H1 (cell line): ENCODE results near the gene RAPGEF1. TPM values are rescaled to one million over a fixed set of nuclear protein-coding genes. Genes with fewer than 3 reads are reported as not detected.

Experiments used
- CTCF ChIA-PET: fragments of 300-600 bp; sonication (Branson Sonifier 250); formaldehyde crosslinking; loops from one replicate; lab custom pipeline; 2021; ENCODE audit not compliant: partially characterized antibody; lab: Charles Lee
- POLR2A ChIA-PET: fragments of 300-600 bp; sonication (Branson Sonifier 250); formaldehyde crosslinking; loops from one replicate; lab custom pipeline; 2021; ENCODE audit warnings: inconsistent platforms; ENCODE audit not compliant: partially characterized antibody; lab: Charles Lee
- DNase-seq, 2 experiments: peaks; one replicate each; pipeline versions ENCODE4 v3.0.0 to v3.0.0-alpha.2; 2010 to 2022; ENCODE audit warnings: low spot score in 2 of 2, low read depth in 1 of 2, mixed read lengths in 1 of 2
- FAIRE-seq: peaks from 2 replicates; lab custom pipeline; 2011; peaks lifted over from hg19 to GRCh38; lab: Jason Lieb, UNC
- H2AFZ ChIP-seq: 2 replicates; pipeline ENCODE4 v1.8.1; 2012; ENCODE audit warnings: low read length, inconsistent platforms
- H2AK5ac ChIP-seq: 2 replicates; pipeline ENCODE4 v1.6.1; 2013; ENCODE audit warnings: low read depth, low read length
- H2BK120ac ChIP-seq: replicated peaks from 2 replicates; pipeline ENCODE3; 2013; ENCODE audit warnings: low read depth, low read length, inconsistent platforms
- H2BK12ac ChIP-seq: 2 replicates; pipeline ENCODE4 v1.6.1; 2013; ENCODE audit warnings: low read depth, low read length
- H2BK15ac ChIP-seq: 2 replicates; pipeline ENCODE4 v1.6.1; 2013; ENCODE audit warnings: low read length
- H2BK20ac ChIP-seq: 2 replicates; pipeline ENCODE4 v1.6.1; 2013; ENCODE audit warnings: low read length
- H2BK5ac ChIP-seq: 2 replicates; pipeline ENCODE4 v1.6.1; 2013; ENCODE audit warnings: low read depth, low read length
- H3K14ac ChIP-seq: 2 replicates; pipeline ENCODE4 v1.6.1; 2013; ENCODE audit warnings: inconsistent platforms; ENCODE audit not compliant: insufficient read length
- H3K18ac ChIP-seq: 2 replicates; pipeline ENCODE4 v1.6.1; 2013; ENCODE audit warnings: low read length; ENCODE audit errors: extremely low read depth
- H3K23ac ChIP-seq: 2 replicates; pipeline ENCODE4 v1.6.1; 2013; ENCODE audit warnings: inconsistent platforms; ENCODE audit not compliant: insufficient read length
- H3K23me2 ChIP-seq: 2 replicates; pipeline ENCODE4 v1.6.1; 2013; ENCODE audit warnings: low read depth, low read length
- H3K27ac ChIP-seq: 2 replicates; pipeline ENCODE4 v1.6.1; 2011; ENCODE audit warnings: low read depth, low read length, inconsistent platforms
- H3K27me3 ChIP-seq, 4 experiments: replicated peaks in 1 of 4; 1 replicate in 1 of 4; 2 replicates in 3 of 4; pipeline versions ENCODE4 v1.6.1 to v1.8.1; 2011 to 2013; ENCODE audit warnings: low read length in 3 of 4, mild to moderate bottlenecking in 3 of 4, inconsistent platforms in 2 of 4, mixed read lengths in 2 of 4, moderate library complexity in 1 of 4; ENCODE audit not compliant: control insufficient read depth in 3 of 4, insufficient read depth in 3 of 4; ENCODE audit errors: extremely low read depth in 1 of 4
- H3K36me3 ChIP-seq, 4 experiments: 2 replicates each; pipeline versions ENCODE4 v1.6.1 to v1.8.1; 2011 to 2013; ENCODE audit warnings: mild to moderate bottlenecking in 4 of 4, low read length in 3 of 4, moderate library complexity in 2 of 4, control low read depth in 1 of 4, inconsistent platforms in 1 of 4; ENCODE audit not compliant: insufficient read depth in 4 of 4, control insufficient read depth in 2 of 4
- H3K4ac ChIP-seq: replicated peaks from 2 replicates; pipeline ENCODE3; 2013; ENCODE audit warnings: low read length, low read depth, mixed read lengths, inconsistent platforms; ENCODE audit not compliant: insufficient read length
- H3K4me1 ChIP-seq, 4 experiments: replicated peaks in 1 of 4; 1 replicate in 1 of 4; 2 replicates in 3 of 4; pipeline versions ENCODE4 v1.6.1 to v1.8.1; 2011 to 2013; ENCODE audit warnings: low read length in 3 of 4, inconsistent platforms in 2 of 4, mixed read lengths in 1 of 4; ENCODE audit not compliant: insufficient read depth in 4 of 4, control insufficient read depth in 3 of 4
- H3K4me2 ChIP-seq, 2 experiments: 2 replicates each; pipeline versions ENCODE4 v1.6.1 to v1.8.1; 2011 to 2013; ENCODE audit warnings: low read depth in 2 of 2, low read length in 2 of 2, control low read depth in 1 of 2, inconsistent platforms in 1 of 2, mild to moderate bottlenecking in 1 of 2; ENCODE audit not compliant: insufficient read depth in 1 of 2
- H3K4me3 ChIP-seq, 4 experiments: fragments of 200-600, 300-600 bp in 1 of 4; sonication (generic), shearing (Covaris generic), sonication (Bioruptor Twin) in 1 of 4; 2 replicates each; pipeline versions ENCODE4 v1.5.1 to v1.8.1; 2011 to 2016; ENCODE audit warnings: low read length in 4 of 4, low read depth in 3 of 4, control low read depth in 2 of 4, inconsistent platforms in 2 of 4, mild to moderate bottlenecking in 2 of 4, mixed read lengths in 1 of 4, moderate library complexity in 1 of 4; ENCODE audit not compliant: insufficient read depth in 2 of 4; ENCODE audit errors: extremely low read depth in 1 of 4
- H3K56ac ChIP-seq: replicated peaks from 2 replicates; pipeline ENCODE3; 2013; ENCODE audit warnings: low read depth, mild to moderate bottlenecking, mixed read lengths, low read length, inconsistent platforms; ENCODE audit not compliant: insufficient read length
- H3K79me1 ChIP-seq: 2 replicates; pipeline ENCODE4 v1.6.1; 2013; ENCODE audit warnings: low read depth, low read length, control low read depth
- H3K79me2 ChIP-seq, 2 experiments: 2 replicates each; pipeline versions ENCODE4 v1.6.1 to v1.8.1; 2012 to 2013; ENCODE audit warnings: low read length in 2 of 2, mild to moderate bottlenecking in 2 of 2, inconsistent platforms in 1 of 2; ENCODE audit not compliant: insufficient read depth in 2 of 2, control insufficient read depth in 1 of 2
- H3K9ac ChIP-seq, 4 experiments: replicated peaks in 1 of 4; 1 replicate in 1 of 4; 2 replicates in 3 of 4; pipeline versions ENCODE4 v1.6.1 to v1.8.1; 2011 to 2013; ENCODE audit warnings: low read depth in 3 of 4, low read length in 3 of 4, control low read depth in 2 of 4, mild to moderate bottlenecking in 2 of 4, moderate library complexity in 2 of 4, inconsistent platforms in 1 of 4; ENCODE audit errors: extremely low read depth in 1 of 4
- H3K9me3 ChIP-seq, 2 experiments: 2 replicates each; pipeline versions ENCODE4 v1.6.1 to v1.8.1; 2012 to 2013; ENCODE audit warnings: mild to moderate bottlenecking in 2 of 2, moderate library complexity in 2 of 2, control low read depth in 1 of 2, inconsistent platforms in 1 of 2, low read depth in 1 of 2, low read length in 1 of 2, mixed read lengths in 1 of 2; ENCODE audit not compliant: insufficient read depth in 2 of 2
- H4K20me1 ChIP-seq, 2 experiments: replicated peaks in 1 of 2; 2 replicates each; pipeline versions ENCODE3 to v1.8.1; 2011 to 2013; ENCODE audit warnings: inconsistent platforms in 2 of 2, low read length in 2 of 2, mild to moderate bottlenecking in 1 of 2; ENCODE audit not compliant: insufficient read depth in 2 of 2, control insufficient read depth in 1 of 2
- H4K5ac ChIP-seq: 2 replicates; pipeline ENCODE4 v1.6.1; 2013; ENCODE audit warnings: low read length, low read depth, mixed read lengths, inconsistent platforms; ENCODE audit not compliant: insufficient read length
- H4K8ac ChIP-seq: 2 replicates; pipeline ENCODE4 v1.8.0; 2013; ENCODE audit warnings: mild to moderate bottlenecking, moderate library complexity, low read length, inconsistent platforms; ENCODE audit not compliant: insufficient read depth; ENCODE audit errors: extremely low read depth
- H4K91ac ChIP-seq: replicated peaks from 2 replicates; pipeline ENCODE3; 2013; ENCODE audit warnings: low read length, mixed read lengths, inconsistent platforms; ENCODE audit not compliant: insufficient read length
- ASH2L ChIP-seq: fragments of 200-600, 300-600 bp; sonication (generic); IDR thresholded peaks from one replicate; pipeline ENCODE4 v1.7.1; 2017; ENCODE audit warnings: low read length
- SIN3A ChIP-seq, 2 experiments: IDR thresholded peaks in 1 of 2; conservative IDR thresholded peaks in 1 of 2; 2 replicates each; pipeline ENCODE4 v1.6.1; 2011 to 2012; ENCODE audit warnings: low read length in 2 of 2, improper control_type of control experiment in 1 of 2, low read depth in 1 of 2, mild to moderate bottlenecking in 1 of 2
- SIRT6 ChIP-seq: IDR thresholded peaks from one replicate; pipeline ENCODE4 v1.7.1; 2012; ENCODE audit warnings: low read length, inconsistent platforms
- WGBS, 2 experiments: shearing (Covaris generic) in 1 of 2; methylation state at CpG; one replicate each; pipeline versions ENCODE4 v1.1.6 to v1.1.7; 2013 to 2015; ENCODE audit warnings: low lambda C conversion rate in 2 of 2, mixed read lengths in 2 of 2, inconsistent platforms in 1 of 2, low coverage in 1 of 2, missing lambda C conversion rate in 1 of 2; ENCODE audit not compliant: insufficient replicate concordance in 2 of 2, insufficient coverage in 1 of 2, insufficient read length in 1 of 2; ENCODE audit errors: extremely low coverage in 1 of 2, missing lambda C conversion rate in 1 of 2; 5-methylcytosine and 5-hydroxymethylcytosine counted together
- polyA plus RNA-seq, 7 experiments: library from polyadenylated mRNA; depleted of rRNA in 3 of 7; stranded (reverse) in 5 of 7; unstranded in 2 of 7; fragments of >200 nt in 5 of 7; fragments of 200-250 nt in 2 of 7; gene quantifications; 1 replicate in 5 of 7; 2 replicates in 1 of 7; 4 replicates in 1 of 7; pipeline versions ENCODE4 v1.2.1 to v1.2.3, GENCODE V29; 2011 to 2013; ENCODE audit warnings: missing spikeins in 2 of 7, mixed read lengths in 2 of 7
- total RNA-seq: library from RNA; stranded (reverse); fragmentation: NEBNext Ultra II Directional; extraction: Animal tissue kit (Norgen Biotek cat#: 25700); gene quantifications from 2 replicates; pipeline ENCODE4 v1.2.1, GENCODE V29; 2021
- TF ChIP-seq, protein P1 (sequence below), 3 experiments: IDR thresholded peaks; 1 replicate in 2 of 3; 2 replicates in 1 of 3; pipeline versions ENCODE4 v1.5.1 to v1.6.1; 2011; ENCODE audit warnings: low read length in 3 of 3, mild to moderate bottlenecking in 3 of 3, inconsistent platforms in 2 of 3, low read depth in 1 of 3, moderate library complexity in 1 of 3; ENCODE audit not compliant: insufficient read depth in 1 of 3; ENCODE audit errors: control extremely low read depth in 1 of 3

Gene RAPGEF1
- total and polyA plus RNA-seq, 2 of the 8 experiments (the other 6 are each of a cell fraction or from before 2014, with no cell fraction given): 29.7 to 78.9 TPM

DNA sequence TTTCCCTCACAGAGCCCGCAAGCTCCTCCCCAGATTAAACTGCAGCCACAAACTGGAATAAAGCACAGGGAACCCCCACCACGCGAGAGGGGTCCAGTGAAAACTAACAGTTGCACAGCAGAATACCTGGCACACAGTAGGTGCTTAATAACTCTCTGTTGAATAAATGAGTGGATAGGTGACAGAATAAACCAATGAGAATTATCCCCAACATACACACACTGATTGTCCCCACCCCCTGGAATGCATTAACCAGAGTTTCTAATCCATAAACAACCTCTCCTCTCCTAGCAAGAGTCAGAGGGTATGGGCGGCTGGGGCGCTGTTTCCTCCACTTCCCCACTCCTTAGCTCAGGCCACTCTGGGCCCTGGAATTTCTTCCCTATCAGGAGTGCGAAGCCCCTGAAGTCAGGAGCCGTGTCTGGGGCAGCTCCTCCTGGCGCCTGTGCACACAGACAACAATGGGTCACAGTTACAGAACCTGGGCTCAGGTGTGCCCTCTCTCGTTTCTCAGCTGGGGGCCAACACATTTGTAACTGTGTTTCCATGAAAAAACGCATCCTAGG is 27.6 kb downstream of the RAPGEF1 start:
- H2BK15ac ChIP-seq: no peak overlapping the region
- no peak overlapping the region for H2AFZ ChIP-seq
- peak overlapping the region; percentile 80; the same call in 1 of the 2 replicates for H2AK5ac ChIP-seq
- H4K5ac ChIP-seq: no peak overlapping the region
- no peak overlapping the region for H4K91ac ChIP-seq
- no peak overlapping the region for H3K27ac ChIP-seq
- H4K8ac ChIP-seq: no peak overlapping the region
- no peak overlapping the region for H3K9ac ChIP-seq
- no peaks in the 10 kb centered on the region for H3K9me3 ChIP-seq
- WGBS, 2 experiments: 85% methylated on average over 10 of the region's 10 CpGs; no CpG with 5 or more reads in 1 of the 2 experiments
- H3K27me3 ChIP-seq: no peaks in the 10 kb centered on the region; a peak in 1 of 7 replicates
- no peak overlapping the region for H3K4me2 ChIP-seq
- ChIA-PET CTCF (interaction anchor here (0.6 to 1.8 kb wide), 11 partner anchors 9 to 237 kb away, joined by 3 to 6 read pairs (median 3); no protein-coding TSS in a partner anchor), POLR2A (interaction anchor here (0.9 to 1.1 kb wide), 2 partner anchors 10 to 21 kb away, joined by 3 read pairs; no protein-coding TSS in a partner anchor)
- H2BK20ac ChIP-seq: no peak overlapping the region
- TF ChIP-seq SIRT6 (no peak), SIN3A (conservative IDR thresholded peaks at IDR 0.05 in 1 of 2, IDR thresholded peaks at IDR 0.05 in 1 of 2; ENCODE audit: low read depth in 1 of 2, low read length in 2 of 2) (no peak), ASH2L (no peak)
- TF ChIP-seq, protein P1, sequence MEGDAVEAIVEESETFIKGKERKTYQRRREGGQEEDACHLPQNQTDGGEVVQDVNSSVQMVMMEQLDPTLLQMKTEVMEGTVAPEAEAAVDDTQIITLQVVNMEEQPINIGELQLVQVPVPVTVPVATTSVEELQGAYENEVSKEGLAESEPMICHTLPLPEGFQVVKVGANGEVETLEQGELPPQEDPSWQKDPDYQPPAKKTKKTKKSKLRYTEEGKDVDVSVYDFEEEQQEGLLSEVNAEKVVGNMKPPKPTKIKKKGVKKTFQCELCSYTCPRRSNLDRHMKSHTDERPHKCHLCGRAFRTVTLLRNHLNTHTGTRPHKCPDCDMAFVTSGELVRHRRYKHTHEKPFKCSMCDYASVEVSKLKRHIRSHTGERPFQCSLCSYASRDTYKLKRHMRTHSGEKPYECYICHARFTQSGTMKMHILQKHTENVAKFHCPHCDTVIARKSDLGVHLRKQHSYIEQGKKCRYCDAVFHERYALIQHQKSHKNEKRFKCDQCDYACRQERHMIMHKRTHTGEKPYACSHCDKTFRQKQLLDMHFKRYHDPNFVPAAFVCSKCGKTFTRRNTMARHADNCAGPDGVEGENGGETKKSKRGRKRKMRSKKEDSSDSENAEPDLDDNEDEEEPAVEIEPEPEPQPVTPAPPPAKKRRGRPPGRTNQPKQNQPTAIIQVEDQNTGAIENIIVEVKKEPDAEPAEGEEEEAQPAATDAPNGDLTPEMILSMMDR (IDR thresholded peaks at IDR 0.05; ENCODE audit: control extremely low read depth in 1 of 3, insufficient read depth in 1 of 3, low read depth in 1 of 3, low read length in 3 of 3): peak in 1 of 3 experiments; percentile 6; a peak in 1 of 4 replicates
- FAIRE-seq: no peak
- H2BK120ac ChIP-seq: no peak overlapping the region
- no peaks in the 10 kb centered on the region for H3K36me3 ChIP-seq
- H2BK5ac ChIP-seq: no peak overlapping the region
- H4K20me1 ChIP-seq: peaks cover 2 to 3% of the 10 kb centered on the region in 2 experiments
- peaks cover 2 to 7% (median 5%) of the 10 kb centered on the region in 4 experiments for H3K4me1 ChIP-seq
- no peaks in the 10 kb centered on the region for H3K23me2 ChIP-seq
- H3K79me2 ChIP-seq: peaks cover 0 to 62% of the 10 kb centered on the region in 2 experiments; a peak in 2 of 4 replicates
- H3K14ac ChIP-seq: no peak overlapping the region
- no peak overlapping the region for H3K4me3 ChIP-seq
- H3K56ac ChIP-seq: no peak overlapping the region
- no peak overlapping the region for H3K23ac ChIP-seq
- H3K18ac ChIP-seq: no peak overlapping the region
- DNase-seq: no peak
- H2BK12ac ChIP-seq: no peak overlapping the region
- no peak overlapping the region for H3K4ac ChIP-seq
- H3K79me1 ChIP-seq: peaks cover 5% of the 10 kb centered on the region; the same call in 1 of the 2 replicates
